WI38 (cell line): Measurements from ENCODE around the gene DDX10.

Source experiments
- H3K4me3 ChIP-seq: 2 replicates; pipeline ENCODE4 v1.5.1; 2011; ENCODE audit warnings: low read depth, mild to moderate bottlenecking, control low read depth, low read length
- CTCF ChIP-seq: IDR thresholded peaks from 2 replicates; pipeline ENCODE4 v1.5.1; 2012; ENCODE audit warnings: low read depth, mild to moderate bottlenecking, control low read depth, low read length

The DDX10 gene

DNA sequence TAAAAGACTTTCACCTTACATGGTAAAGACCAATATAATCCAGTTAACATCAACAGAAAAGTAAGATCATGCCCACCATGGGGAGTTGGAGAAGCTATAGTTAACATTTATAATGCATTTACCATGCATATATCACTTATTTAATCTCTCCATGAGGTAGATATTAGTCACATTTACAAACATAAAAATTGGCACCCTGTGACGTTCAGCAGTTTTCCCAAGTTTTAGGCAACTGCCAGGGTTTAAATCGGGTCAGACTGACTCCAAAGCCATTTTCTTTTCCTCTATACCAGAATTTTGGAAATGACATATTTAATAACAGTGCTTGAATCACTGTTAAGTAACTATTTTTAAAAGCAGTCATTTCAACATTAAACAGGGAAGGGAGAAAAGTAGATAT lies 266.3 kb downstream of the DDX10 start:
- no peak for TF ChIP-seq CTCF
- H3K4me3 ChIP-seq = no peak overlapping the region; the same call in 1 of the 2 replicates

GRCh38 chr11:108933630-108934029 lies 268.8 kb downstream of the DDX10 start:
- no peak overlapping the region for H3K4me3 ChIP-seq
- TF ChIP-seq CTCF = no peak

- TF ChIP-seq CTCF = no peak
- no peak overlapping the region for H3K4me3 ChIP-seq
These were observed 269.4 kb downstream of the DDX10 start for GRCh38 chr11:108934289-108934688.

DNA sequence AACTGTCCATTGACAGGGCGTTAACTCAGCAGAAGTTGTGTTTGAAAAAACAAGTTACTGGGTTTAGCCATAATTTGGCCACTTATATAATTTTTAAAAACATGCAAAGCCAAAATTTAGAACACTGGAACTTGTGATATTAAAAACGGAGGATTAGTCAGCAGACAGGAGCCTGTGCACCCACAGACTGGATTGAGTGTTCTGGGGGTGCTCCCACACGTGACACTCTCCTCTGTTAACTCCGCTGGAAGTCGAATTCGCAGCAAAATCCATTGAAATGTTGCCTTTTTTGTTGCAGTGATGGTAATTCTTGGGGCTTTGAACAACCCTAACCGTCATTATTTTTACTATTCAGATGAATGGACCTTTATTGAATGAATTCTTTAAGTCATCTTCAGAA lies 269.8 kb downstream of the DDX10 start:
- no peak overlapping the region for H3K4me3 ChIP-seq
- no peak for TF ChIP-seq CTCF

- no peak for TF ChIP-seq CTCF
- no peak overlapping the region for H3K4me3 ChIP-seq
These were observed 272.9 kb downstream of the DDX10 start for GRCh38 chr11:108937746-108938145.

DNA sequence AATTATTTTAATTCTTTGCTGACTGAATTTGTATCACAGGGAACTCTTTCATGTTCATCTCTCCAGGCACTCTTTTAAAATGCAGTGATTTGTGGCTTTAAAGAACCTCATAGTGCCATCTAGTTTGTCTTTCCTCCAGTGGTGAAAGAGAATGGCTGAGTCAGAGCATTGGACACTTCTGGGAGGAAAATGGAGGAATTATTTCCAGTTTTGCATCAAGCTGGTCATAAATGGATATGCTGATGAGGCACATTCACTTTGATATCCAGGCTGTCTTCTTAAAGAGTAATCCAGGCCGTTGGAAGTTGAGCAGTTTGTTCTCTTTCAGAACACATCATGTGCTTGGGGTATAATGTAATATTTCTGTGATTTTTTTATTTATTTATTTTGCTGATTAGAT lies 273.7 kb downstream of the DDX10 start:
- no peak for TF ChIP-seq CTCF
- H3K4me3 ChIP-seq = no peak overlapping the region

DNA sequence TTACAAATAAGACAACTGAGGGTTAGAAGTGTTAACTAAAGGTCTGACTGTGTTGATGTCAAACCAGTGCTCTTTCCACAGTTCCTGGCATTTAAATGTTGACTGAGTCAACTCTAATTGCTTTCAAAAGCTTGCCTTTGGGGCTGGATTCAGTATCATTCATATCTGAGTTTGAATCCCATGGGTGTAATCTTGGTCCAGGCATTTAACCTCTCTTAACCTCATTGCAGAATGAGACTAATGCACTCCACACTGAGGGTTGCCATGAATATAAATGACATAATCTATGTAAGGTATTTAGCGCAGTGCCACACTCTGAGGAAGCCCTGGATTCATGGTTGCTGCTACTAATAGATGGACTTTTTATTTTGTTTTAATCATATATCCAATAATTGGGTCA lies 274.3 kb downstream of the DDX10 start:
- no peak overlapping the region for H3K4me3 ChIP-seq
- TF ChIP-seq CTCF = no peak
